Measurements from ENCODE around the gene DDX18.

DDX18 gene

DNA sequence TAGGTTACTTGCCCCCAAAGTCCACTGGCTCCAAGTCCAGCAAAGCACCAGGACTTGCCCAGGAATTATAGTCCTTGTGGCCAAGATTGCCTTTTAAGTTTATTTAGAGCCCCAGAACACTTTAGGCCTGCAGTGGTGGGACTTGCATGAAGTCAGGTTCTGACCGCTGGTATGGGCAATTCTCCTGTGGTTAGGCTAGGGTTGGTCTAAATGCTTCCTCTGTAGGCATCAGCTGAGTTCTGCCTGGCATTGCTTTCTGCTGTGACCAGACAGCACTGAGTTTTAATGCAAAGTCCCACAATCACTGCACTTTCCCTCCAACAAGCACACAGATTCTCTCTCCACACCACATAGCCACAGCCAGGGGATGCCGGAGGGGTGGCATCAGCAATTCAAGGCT is 64.5 kb downstream of the DDX18 start:
- Histone ChIP-seq H3K9me2 (replicated peaks; ENCODE audit: insufficient read depth, low read length) (no peaks in the 10 kb centered on the region), H3K4me2 (ENCODE audit: low read depth, low read length, poor library complexity, severe bottlenecking) (no peak overlapping the region), H3K36me3 (ENCODE audit: low read length) (no peaks in the 10 kb centered on the region), H2AFZ (ENCODE audit: low read depth, low read length, severe bottlenecking) (no peak overlapping the region), H3K9ac (ENCODE audit: low read length) (no peak overlapping the region), H4K20me1 (ENCODE audit: low read depth, low read length) (no peaks in the 10 kb centered on the region), H3K27me3 (ENCODE audit: low read length) (no peaks in the 10 kb centered on the region), H3K9me3 (ENCODE audit: insufficient read depth, low read length) (peaks cover 5% of the 10 kb centered on the region; the same call in 1 of the 2 replicates), H3K27ac (ENCODE audit: low read depth, low read length) (no peak overlapping the region), H3F3A (ENCODE audit: insufficient read depth) (no peaks in the 10 kb centered on the region), H3K79me2 (ENCODE audit: insufficient read depth, low read length) (no peaks in the 10 kb centered on the region), H3K4me3 (ENCODE audit: insufficient read depth, low read length, poor library complexity, severe bottlenecking) (no peak overlapping the region)
- TF ChIP-seq CTCF (IDR thresholded peaks at IDR 0.05; ENCODE audit: insufficient read depth, low read length, poor library complexity, severe bottlenecking): no peak
- TF ChIP-seq EZH2phosphoT487 (conservative IDR thresholded peaks at IDR 0.05; ENCODE audit: low read length): no peak
